GM12873 (cell line): Measurements from ENCODE around the gene KCNMB1.

ENCODE experiments used
- TF ChIP-seq, protein P1 (sequence below): IDR thresholded peaks from 2 replicates; pipeline ENCODE4 v1.5.1; 2012; ENCODE audit warnings: low read depth, mild to moderate bottlenecking, moderate library complexity, low read length, control low read depth; ENCODE audit not compliant: insufficient read depth; ENCODE audit errors: missing control alignments

KCNMB1 gene

GRCh38 chr5:170377027-170377426, 12.1 kb downstream of the KCNMB1 start:
- TF ChIP-seq, protein P1, sequence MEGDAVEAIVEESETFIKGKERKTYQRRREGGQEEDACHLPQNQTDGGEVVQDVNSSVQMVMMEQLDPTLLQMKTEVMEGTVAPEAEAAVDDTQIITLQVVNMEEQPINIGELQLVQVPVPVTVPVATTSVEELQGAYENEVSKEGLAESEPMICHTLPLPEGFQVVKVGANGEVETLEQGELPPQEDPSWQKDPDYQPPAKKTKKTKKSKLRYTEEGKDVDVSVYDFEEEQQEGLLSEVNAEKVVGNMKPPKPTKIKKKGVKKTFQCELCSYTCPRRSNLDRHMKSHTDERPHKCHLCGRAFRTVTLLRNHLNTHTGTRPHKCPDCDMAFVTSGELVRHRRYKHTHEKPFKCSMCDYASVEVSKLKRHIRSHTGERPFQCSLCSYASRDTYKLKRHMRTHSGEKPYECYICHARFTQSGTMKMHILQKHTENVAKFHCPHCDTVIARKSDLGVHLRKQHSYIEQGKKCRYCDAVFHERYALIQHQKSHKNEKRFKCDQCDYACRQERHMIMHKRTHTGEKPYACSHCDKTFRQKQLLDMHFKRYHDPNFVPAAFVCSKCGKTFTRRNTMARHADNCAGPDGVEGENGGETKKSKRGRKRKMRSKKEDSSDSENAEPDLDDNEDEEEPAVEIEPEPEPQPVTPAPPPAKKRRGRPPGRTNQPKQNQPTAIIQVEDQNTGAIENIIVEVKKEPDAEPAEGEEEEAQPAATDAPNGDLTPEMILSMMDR, result no peak

GRCh38 chr5:170375283-170375682, 13.9 kb downstream of the KCNMB1 start:
- TF ChIP-seq, protein P1, result no peak

GRCh38 chr5:170372971-170373370, 16.2 kb downstream of the KCNMB1 start:
- TF ChIP-seq, protein P1, result no peak

GRCh38 chr5:170368586-170368985, 20.6 kb downstream of the KCNMB1 start:
- TF ChIP-seq, protein P1, result no peak

- TF ChIP-seq, protein P1, result no peak
These were observed 22.9 kb downstream of the KCNMB1 start for GRCh38 chr5:170366276-170366675.

DNA sequence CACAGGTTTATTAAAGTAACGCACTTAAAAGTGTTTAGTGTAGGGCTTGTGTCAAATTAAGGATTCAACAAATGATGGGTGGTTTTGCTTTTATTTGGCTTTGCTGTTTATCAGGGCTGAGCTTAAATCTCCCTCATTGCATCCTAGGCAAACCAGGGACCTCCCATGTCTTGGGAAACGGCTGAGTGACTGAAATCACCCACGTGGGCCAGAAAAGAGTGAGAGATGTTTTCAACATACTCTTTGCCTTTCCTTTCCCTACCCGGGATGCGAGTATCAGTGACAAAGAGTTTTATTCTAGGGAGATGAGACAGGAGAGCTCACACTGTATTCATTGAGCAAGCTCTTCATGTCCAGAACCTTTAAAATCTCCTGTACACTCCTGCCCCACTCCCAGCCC, 23.3 kb downstream of the KCNMB1 start:
- TF ChIP-seq, protein P1, result no peak

- TF ChIP-seq, protein P1, result no peak
These were observed 24.2 kb downstream of the KCNMB1 start for GRCh38 chr5:170365011-170365410.

GRCh38 chr5:170363671-170364070, 25.5 kb downstream of the KCNMB1 start:
- TF ChIP-seq, protein P1, result no peak
